Mucosa of descending colon (tissue), 3 donors: ENCODE results near the gene ACSL6. TPM values are rescaled to one million over a fixed set of nuclear protein-coding genes. Genes with fewer than 3 reads are reported as not detected.

Experiments
- ATAC-seq: fragments of 200-7000 bp; cut with Tn5 transposase; one replicate; pipeline ENCODE4 v1.9.1; 2020; ENCODE audit warnings: mild to moderate bottlenecking, moderate library complexity
- DNase-seq, 3 donors: peaks; one replicate each; pipeline ENCODE4 v3.0.0-alpha.2; 2020
- H3K36me3 ChIP-seq: fragments of 200-600 bp; one replicate; pipeline ENCODE4 v1.8.0; 2021; ENCODE audit warnings: low read depth, mild to moderate bottlenecking
- H3K4me1 ChIP-seq: fragments of 200-600 bp; one replicate; pipeline ENCODE4 v1.8.0; 2021; ENCODE audit warnings: low read depth, mild to moderate bottlenecking
- H3K4me3 ChIP-seq: fragments of 200-600 bp; one replicate; pipeline ENCODE4 v1.8.0; 2021; ENCODE audit warnings: mild to moderate bottlenecking
- H3K9me3 ChIP-seq: fragments of 200-600 bp; one replicate; pipeline ENCODE4 v1.8.0; 2021; ENCODE audit warnings: mild to moderate bottlenecking
- intact Hi-C, 2 donors: fragments of 100-400 bp; cut with DNase I in 1 of 2; cut with micrococcal nuclease in 1 of 2; formaldehyde crosslinking; loops; one replicate each; pipeline versions ENCODE4 v1.11.0 to v1.11.1; 2022; cut with DNase I, micrococcal nuclease
- total RNA-seq, 3 donors: library from RNA; stranded (reverse); fragmentation: NEBNext Ultra II Directional in 2 of 3; extraction: Animal tissue kit (Norgen Biotek cat#: 25700) in 2 of 3; gene quantifications; one replicate each; pipeline versions ENCODE4 v1.2.1 to v1.2.4, GENCODE V29; 2021 to 2023
- TF ChIP-seq, protein P1 (sequence below): fragments of 200-600 bp; IDR thresholded peaks from one replicate; pipeline ENCODE4 v1.8.0; 2022; ENCODE audit warnings: antibody characterized with exemption, mild to moderate bottlenecking
- donor health status: DM: no; HTN: no; CAD: no; lungs with moderate emphysema.
- donor health status: DM: no; HTN: no; CAD: no.
- donor health status: DM: no; HTN: yes; CAD: no.

The ACSL6 gene
- total RNA-seq, 3 donors from 2014 or later, result 0.38 to 3.8 (median 0.77) TPM

DNA sequence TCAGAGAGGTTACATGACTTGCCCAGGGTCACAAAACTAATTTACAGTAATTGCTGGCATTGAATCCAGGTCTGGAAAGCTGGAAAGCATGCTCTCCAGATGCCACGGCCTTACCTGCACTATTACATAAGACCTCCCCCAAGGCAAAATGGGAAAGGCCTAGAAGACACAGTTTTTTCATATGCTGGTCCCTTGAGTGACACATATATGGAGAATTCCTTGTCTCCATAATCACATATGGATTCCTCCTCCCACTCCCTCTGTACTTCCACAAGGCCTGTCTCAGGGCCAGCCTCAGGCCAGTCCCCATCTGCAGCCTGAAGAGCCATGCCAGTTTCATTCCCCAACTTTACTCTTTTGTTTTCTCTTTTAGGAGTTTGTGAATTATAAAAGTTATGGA lies 37.4 kb downstream of the ACSL6 start:
- DNase-seq (no peak), ATAC-seq (no peak)
- Histone ChIP-seq H3K4me3 (no peak overlapping the region), H3K9me3 (no peaks in the 10 kb centered on the region), H3K36me3 (no peaks in the 10 kb centered on the region), H3K4me1 (peaks cover 4% of the 10 kb centered on the region)
- intact Hi-C loops, result no loop called here
- TF ChIP-seq, protein P1, sequence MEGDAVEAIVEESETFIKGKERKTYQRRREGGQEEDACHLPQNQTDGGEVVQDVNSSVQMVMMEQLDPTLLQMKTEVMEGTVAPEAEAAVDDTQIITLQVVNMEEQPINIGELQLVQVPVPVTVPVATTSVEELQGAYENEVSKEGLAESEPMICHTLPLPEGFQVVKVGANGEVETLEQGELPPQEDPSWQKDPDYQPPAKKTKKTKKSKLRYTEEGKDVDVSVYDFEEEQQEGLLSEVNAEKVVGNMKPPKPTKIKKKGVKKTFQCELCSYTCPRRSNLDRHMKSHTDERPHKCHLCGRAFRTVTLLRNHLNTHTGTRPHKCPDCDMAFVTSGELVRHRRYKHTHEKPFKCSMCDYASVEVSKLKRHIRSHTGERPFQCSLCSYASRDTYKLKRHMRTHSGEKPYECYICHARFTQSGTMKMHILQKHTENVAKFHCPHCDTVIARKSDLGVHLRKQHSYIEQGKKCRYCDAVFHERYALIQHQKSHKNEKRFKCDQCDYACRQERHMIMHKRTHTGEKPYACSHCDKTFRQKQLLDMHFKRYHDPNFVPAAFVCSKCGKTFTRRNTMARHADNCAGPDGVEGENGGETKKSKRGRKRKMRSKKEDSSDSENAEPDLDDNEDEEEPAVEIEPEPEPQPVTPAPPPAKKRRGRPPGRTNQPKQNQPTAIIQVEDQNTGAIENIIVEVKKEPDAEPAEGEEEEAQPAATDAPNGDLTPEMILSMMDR, result no peak

DNA sequence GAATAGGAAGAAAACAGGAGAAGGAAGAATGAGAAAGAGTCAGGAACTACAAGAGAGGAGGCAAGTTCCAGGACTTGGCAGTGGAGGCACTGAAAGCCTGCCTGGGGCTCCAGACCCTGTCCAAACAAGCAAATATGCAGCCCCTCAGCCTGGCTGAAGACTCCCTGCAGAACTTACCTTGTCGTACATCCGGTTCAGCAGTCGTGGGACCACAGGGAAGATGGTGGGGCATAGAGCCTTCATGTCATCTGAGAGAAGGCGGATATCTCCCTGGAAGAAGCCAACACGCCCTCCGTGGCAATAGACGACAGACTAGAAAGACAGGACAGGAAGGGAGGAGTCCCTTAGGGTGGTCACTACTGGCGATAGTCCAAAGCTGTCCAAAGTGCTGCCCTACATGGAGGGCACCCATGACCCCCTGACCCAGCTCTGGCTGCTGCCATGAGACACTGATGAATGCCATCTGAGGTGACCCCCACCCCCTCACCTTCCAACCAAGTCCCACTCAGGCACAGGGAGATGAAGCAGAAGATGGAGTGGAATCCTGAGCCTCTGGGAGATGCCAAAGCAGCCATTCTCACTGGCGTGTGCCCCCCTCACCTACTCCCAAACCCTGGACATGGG lies 38.3 kb downstream of the ACSL6 start:
- TF ChIP-seq, protein P1, result no peak
- no peaks in the 10 kb centered on the region for H3K9me3 ChIP-seq
- DNase-seq (no peak), ATAC-seq (no peak)
- intact Hi-C loops, result no loop called here
- peaks cover 4% of the 10 kb centered on the region for H3K4me1 ChIP-seq
- no peak overlapping the region for H3K4me3 ChIP-seq
- H3K36me3 ChIP-seq, result no peaks in the 10 kb centered on the region

DNA sequence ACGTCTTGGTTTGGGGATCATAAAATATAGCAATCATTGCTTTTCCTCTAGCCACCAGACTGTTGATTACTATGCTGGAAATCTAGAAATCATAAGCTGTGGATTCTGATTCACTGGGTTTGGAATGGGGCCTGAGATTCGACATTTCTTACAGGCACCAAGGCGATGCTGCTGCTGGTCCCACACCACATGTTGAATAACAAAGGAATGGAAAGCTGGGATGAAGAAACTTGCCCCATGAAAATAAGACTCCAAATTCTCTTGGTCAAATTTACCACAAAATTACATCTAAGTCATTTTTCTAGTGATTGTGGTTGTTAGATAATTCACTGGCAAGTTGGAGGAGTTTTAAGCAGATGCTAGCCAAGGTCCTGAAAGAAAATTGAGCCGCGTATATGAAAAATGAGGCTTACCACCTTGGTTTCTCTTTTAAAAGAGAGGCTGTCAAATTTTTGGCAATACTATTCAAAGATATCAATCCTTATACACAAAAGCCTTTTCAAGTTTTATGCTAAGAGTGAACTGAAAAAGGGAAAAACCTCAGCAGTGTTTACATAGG lies 43.0 kb downstream of the ACSL6 start:
- TF ChIP-seq, protein P1, result no peak
- DNase-seq, result no peak
- no peaks in the 10 kb centered on the region for H3K36me3 ChIP-seq
- no peak overlapping the region for H3K4me3 ChIP-seq
- no peaks in the 10 kb centered on the region for H3K4me1 ChIP-seq
- no peak for ATAC-seq
- intact Hi-C loops, result no loop called here
- H3K9me3 ChIP-seq, result no peaks in the 10 kb centered on the region

DNA sequence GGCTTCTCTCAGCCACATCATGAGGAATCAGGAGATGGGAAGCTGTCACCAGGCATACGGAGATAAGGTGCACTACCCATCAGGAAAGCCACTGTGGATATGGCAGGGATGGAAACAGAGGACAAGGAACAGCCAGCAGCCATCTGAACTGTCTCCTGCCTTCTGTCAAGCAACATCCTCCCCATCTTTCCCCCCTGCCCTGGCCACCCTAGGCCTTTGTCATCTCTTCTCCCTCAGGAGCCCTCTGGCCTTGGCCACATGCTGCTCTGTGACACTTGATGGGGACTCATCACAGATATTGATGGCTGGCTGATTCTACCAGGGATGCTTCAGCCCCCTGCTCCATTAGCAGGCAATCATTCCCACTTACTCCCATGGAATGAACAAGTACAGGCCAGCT lies 44.9 kb downstream of the ACSL6 start:
- Histone ChIP-seq H3K36me3 (no peaks in the 10 kb centered on the region), H3K4me1 (no peaks in the 10 kb centered on the region), H3K9me3 (no peaks in the 10 kb centered on the region), H3K4me3 (no peak overlapping the region)
- TF ChIP-seq, protein P1, result no peak
- intact Hi-C loops, result no loop called here
- DNase-seq (no peak), ATAC-seq (no peak)

DNA sequence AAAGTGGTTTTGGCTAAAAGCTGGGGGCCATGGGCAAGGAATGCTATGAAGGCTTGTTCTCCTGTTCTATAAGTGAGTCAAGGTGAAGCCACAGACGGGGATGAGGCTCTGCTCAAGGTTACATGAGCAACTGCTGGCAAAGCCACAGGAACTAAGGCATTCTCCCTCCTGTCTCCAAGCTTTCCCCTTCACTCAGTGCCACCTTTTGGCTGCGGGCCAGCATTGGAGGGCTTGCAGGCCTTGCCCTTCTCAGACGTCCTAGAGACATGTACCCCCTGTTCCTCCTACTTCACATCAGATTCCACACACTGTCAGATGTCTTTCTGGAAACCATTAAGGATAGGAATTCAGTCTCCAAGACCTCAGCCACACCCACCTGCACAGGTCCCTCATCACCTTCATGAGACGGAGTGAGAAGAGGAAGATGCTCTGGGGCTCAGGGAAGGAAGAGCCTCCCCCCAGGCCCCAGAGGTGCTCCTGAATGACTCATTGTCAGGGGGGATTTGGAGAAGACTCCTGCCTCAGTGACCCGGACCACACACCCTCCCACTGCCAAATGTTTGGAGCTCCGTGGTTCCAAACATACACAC lies 45.5 kb downstream of the ACSL6 start:
- intact Hi-C loops, result no loop called here
- ATAC-seq (no peak), DNase-seq (no peak)
- H3K9me3 ChIP-seq, result no peaks in the 10 kb centered on the region
- TF ChIP-seq, protein P1, result no peak
- no peaks in the 10 kb centered on the region for H3K36me3 ChIP-seq
- H3K4me3 ChIP-seq, result no peak overlapping the region
- H3K4me1 ChIP-seq, result no peaks in the 10 kb centered on the region
